GM12878 (cell line): Measurements from ENCODE around the gene NOTCH4. TPM values are rescaled to one million over a fixed set of nuclear protein-coding genes. Genes with fewer than 3 reads are reported as not detected.

Source experiments
- ATAC-seq: fragments of 200-7000 bp; cut with Tn5 transposase; 3 replicates; pipeline ENCODE4 v1.9.1; 2020; ENCODE audit warnings: mild to moderate bottlenecking, moderate library complexity
- BruUV-seq: library from RNA; stranded (reverse); fragments of 400-500 nt; replicated peaks from 2 replicates; lab custom pipeline; 2021; lab: Mats Ljungman, UMichigan
- CTCF ChIA-PET: fragments of 300-600 bp; sonication (Branson Sonifier 250); formaldehyde crosslinking; extraction: SDS; loops from one replicate; lab custom pipeline; 2021; ENCODE audit warnings: inconsistent platforms; lab: Yijun Ruan, JAX
- POLR2A ChIA-PET: fragments of 350-600 bp; formaldehyde crosslinking; extraction: SDS; loops from one replicate; lab custom pipeline; 2021; ENCODE audit warnings: inconsistent platforms; lab: Charles Lee
- RAD21 ChIA-PET: fragments of 300-600 bp; sonication (Branson Sonifier 250); formaldehyde crosslinking; loops from one replicate; lab custom pipeline; 2023; ENCODE audit warnings: antibody characterized with exemption; ENCODE audit not compliant: unreplicated experiment; lab: Charles Lee
- SMC1A ChIA-PET: fragments of 300-600 bp; sonication (Branson Sonifier 250); formaldehyde crosslinking; loops from one replicate; lab custom pipeline; 2023; ENCODE audit not compliant: unreplicated experiment, uncharacterized antibody; lab: Charles Lee
- DNase-seq: peaks from one replicate; pipeline ENCODE4 v3.0.0-alpha.2; 2011; ENCODE audit warnings: low read depth, low spot score
- FAIRE-seq: peaks from 3 replicates; lab custom pipeline; 2011; peaks lifted over from hg19 to GRCh38; lab: Jason Lieb, UNC
- H2AFZ ChIP-seq: 2 replicates; pipeline ENCODE4 v1.6.0; 2011; ENCODE audit warnings: low read depth, low read length, control low read depth; ENCODE audit not compliant: control insufficient read depth
- H3K27ac ChIP-seq: 2 replicates; pipeline ENCODE4 v1.5.1; 2011; ENCODE audit warnings: control low read depth; ENCODE audit not compliant: control insufficient read depth, insufficient read depth
- H3K27me3 ChIP-seq, 2 experiments: replicated peaks in 1 of 2; 2 replicates each; pipeline versions ENCODE4 v1.6.0 to v1.6.1; 2011; ENCODE audit warnings: low read length in 1 of 2; ENCODE audit not compliant: control insufficient read depth in 2 of 2, insufficient read depth in 2 of 2
- H3K36me3 ChIP-seq, 2 experiments: 2 replicates each; pipeline ENCODE4 v1.5.1; 2011; ENCODE audit warnings: low read length in 1 of 2; ENCODE audit not compliant: control insufficient read depth in 2 of 2, insufficient read depth in 2 of 2
- H3K4me1 ChIP-seq: 2 replicates; pipeline ENCODE4 v1.6.1; 2011; ENCODE audit warnings: mild to moderate bottlenecking, low read length, moderate library complexity, mixed read lengths; ENCODE audit not compliant: control insufficient read depth, insufficient read depth
- H3K4me2 ChIP-seq: 2 replicates; pipeline ENCODE4 v1.6.0; 2011; ENCODE audit warnings: control low read depth; ENCODE audit not compliant: control insufficient read depth, insufficient read depth
- H3K4me3 ChIP-seq: fragments of 200-600 bp; sonication (generic); 2 replicates; pipeline ENCODE4 v1.5.1; 2016
- H3K79me2 ChIP-seq: 2 replicates; pipeline ENCODE4 v1.6.0; 2011; ENCODE audit warnings: low read length; ENCODE audit not compliant: control insufficient read depth, insufficient read depth
- H3K9ac ChIP-seq: 2 replicates; pipeline ENCODE4 v1.8.0; 2011; ENCODE audit warnings: low read length, control low read depth, mixed read lengths; ENCODE audit not compliant: control insufficient read depth, insufficient read depth
- H3K9me3 ChIP-seq: replicated peaks from 3 replicates; pipeline ENCODE4 v1.5.1; 2011; ENCODE audit warnings: mild to moderate bottlenecking, low read length; ENCODE audit not compliant: control insufficient read depth, insufficient read depth
- H4K20me1 ChIP-seq: 2 replicates; pipeline ENCODE4 v1.6.0; 2011; ENCODE audit not compliant: control insufficient read depth, insufficient read depth
- POLR2A ChIP-seq: IDR thresholded peaks from 2 replicates; pipeline ENCODE4 v1.6.1; 2011; ENCODE audit warnings: low read depth, mild to moderate bottlenecking, low read length
- SMC3 ChIP-seq: IDR thresholded peaks from 2 replicates; pipeline ENCODE4 v1.6.1; 2011; ENCODE audit warnings: low read length, improper control_type of control experiment, borderline replicate concordance
- WGBS: methylation state at CpG from one replicate; pipeline ENCODE4 v1.1.6; 2016; ENCODE audit warnings: low lambda C conversion rate; ENCODE audit not compliant: insufficient replicate concordance, insufficient coverage; ENCODE audit errors: missing lambda C conversion rate; 5-methylcytosine and 5-hydroxymethylcytosine counted together
- in situ Hi-C: fragments of 300-500 bp; cut with MboI; formaldehyde crosslinking; loops from 9 replicates; pipeline ENCODE4 v1.14.3; 2018; ENCODE audit warnings: mixed read lengths
- intact Hi-C: fragments of 100-400 bp; cut with micrococcal nuclease; formaldehyde crosslinking; loops from one replicate; pipeline ENCODE4 v1.14.2; 2022; ENCODE audit not compliant: unreplicated experiment
- polyA plus RNA-seq, 11 experiments: library from polyadenylated mRNA; depleted of rRNA in 4 of 11; unstranded in 6 of 11; stranded (reverse) in 5 of 11; fragments of >200 nt; fragmentation: Nextera tagmentation in 4 of 11; fragmentation: Illumina TruSeq in 1 of 11; extraction: Ambion mirVana in 4 of 11; extraction: Trizol in 1 of 11; gene quantifications; 1 replicate in 1 of 11; 2 replicates in 10 of 11; pipeline versions ENCODE4 v1.2.1 to v1.2.3, GENCODE V29; 2011 to 2016; ENCODE audit warnings: inconsistent platforms in 2 of 11, missing spikeins in 2 of 11, low read depth in 1 of 11
- total RNA-seq, 4 experiments: library from RNA; depleted of rRNA in 3 of 4; stranded (reverse); fragments of >200 nt in 3 of 4; fragmentation: Illumina TruSeq in 1 of 4; extraction: Trizol in 1 of 4; gene quantifications; 2 replicates each; pipeline versions ENCODE4 v1.2.1 to v1.2.3, GENCODE V29; 2013 to 2021
- TF ChIP-seq, protein P1 (sequence below): fragments of 450-650 bp; conservative IDR thresholded peaks from 2 replicates; pipeline ENCODE4 v1.6.1; 2017; ENCODE audit warnings: mild to moderate bottlenecking, moderate library complexity
- TF ChIP-seq, protein P2 (sequence below): IDR thresholded peaks from 2 replicates; pipeline ENCODE4 v1.6.1; 2011; ENCODE audit warnings: low read depth, low read length, improper control_type of control experiment, borderline replicate concordance

NOTCH4 gene
- total and polyA plus RNA-seq, 10 of the 15 experiments (the other 5 are each of a cell fraction or from before 2014, with no cell fraction given), result 0.66 to 3.3 (median 1.4) TPM

DNA sequence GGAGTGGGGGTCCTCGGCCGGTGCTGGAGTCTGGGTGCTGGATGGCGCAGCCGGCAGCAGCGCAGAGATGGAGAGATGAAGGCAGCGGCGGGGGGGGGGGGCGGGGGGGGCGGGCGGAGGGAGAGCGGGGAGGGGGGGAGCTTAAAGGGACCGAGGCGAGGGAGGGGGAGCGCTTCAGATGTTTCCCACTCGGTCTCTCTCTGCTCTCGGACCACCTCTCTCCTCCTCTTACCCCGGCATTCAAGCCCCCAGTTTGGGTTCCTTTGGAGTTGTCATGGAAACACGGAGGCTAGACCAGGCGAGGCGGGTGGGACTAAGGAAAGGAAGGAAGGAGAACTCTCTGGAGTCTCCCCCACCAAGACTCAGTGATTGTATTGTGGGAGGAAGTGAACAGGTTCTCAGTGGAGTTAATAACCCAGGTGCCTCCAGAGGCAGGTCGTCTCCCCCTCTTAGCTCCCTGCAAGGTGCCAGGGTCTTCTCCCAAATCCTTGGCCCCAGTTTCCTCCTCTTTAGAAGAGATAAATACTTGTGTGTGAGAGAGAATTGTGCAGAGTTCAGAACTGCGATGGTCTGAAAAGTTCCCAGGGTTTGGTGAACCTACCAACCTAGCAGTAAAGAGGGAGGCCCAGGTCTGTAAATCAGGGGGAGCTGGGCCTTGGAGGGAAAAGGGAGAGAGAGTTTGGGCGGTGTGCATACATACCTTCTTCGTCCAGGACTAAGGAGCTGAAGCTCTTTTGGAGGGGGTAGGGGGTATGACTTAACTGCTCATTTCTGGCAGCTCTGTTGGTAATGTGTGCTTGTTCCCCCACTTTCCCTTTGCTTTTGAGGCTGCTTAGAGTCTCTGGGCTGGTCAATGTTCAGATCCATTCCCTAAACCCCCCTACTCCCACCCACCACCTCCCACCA is 71.8 kb downstream of the NOTCH4 start, which contains the start of gene PRRT1:
TSS of gene PRRT1 (minus strand) at position 77 of the 906 bp plus-strand sequence. CDS start 112 bp downstream, outside the sequence.
- no peak within 1 kb of the TSS for H2AFZ ChIP-seq
- CTCF ChIA-PET, result interaction anchor here (1.5 kb wide), 1 partner anchor 33 kb away, joined by 4 read pairs; no protein-coding TSS in a partner anchor
- H3K4me2 ChIP-seq, result no peak within 1 kb of the TSS
- no peak within 1 kb of the TSS for H3K27ac ChIP-seq
- ATAC-seq, result no peak
- intact Hi-C loops, result loop anchor here (10.0 kb wide), 1 partner anchor 107 kb away; no protein-coding TSS in a partner anchor
- H3K9ac ChIP-seq, result no peak within 1 kb of the TSS
- H3K4me3 ChIP-seq, result no peak within 1 kb of the TSS
- DNase-seq, result no peak
- H3K27me3 ChIP-seq, result peaks cover 8 to 9% of the 10 kb centered on the region in 2 experiments
- H3K36me3 ChIP-seq, result no peaks in the 10 kb centered on the region; a peak in 1 of 4 replicates
- 20% methylated on average over 12 of the region's 24 CpGs for WGBS
- RAD21 ChIA-PET, result interaction anchor here (1.2 kb wide), 1 partner anchor 38 kb away, joined by 3 read pairs; the partner anchor contains the start of gene PBX2
- no peaks in the 10 kb centered on the region for H3K79me2 ChIP-seq
- SMC1A ChIA-PET, result no interaction called here
- POLR2A ChIA-PET, result interaction anchor here (0.6 to 1.1 kb wide), 3 partner anchors 21 to 1331 kb away, joined by 4 to 8 read pairs (median 8); partner anchors contain the start of gene ATF6B
- no TSS peak for BruUV-seq
- in situ Hi-C loops, result no loop called here
- H3K4me1 ChIP-seq, result peaks cover 3% of the 10 kb centered on the region; the same call in 1 of the 2 replicates
- TF ChIP-seq POLR2A (no peak), SMC3 (no peak)
- TF ChIP-seq, protein P1, sequence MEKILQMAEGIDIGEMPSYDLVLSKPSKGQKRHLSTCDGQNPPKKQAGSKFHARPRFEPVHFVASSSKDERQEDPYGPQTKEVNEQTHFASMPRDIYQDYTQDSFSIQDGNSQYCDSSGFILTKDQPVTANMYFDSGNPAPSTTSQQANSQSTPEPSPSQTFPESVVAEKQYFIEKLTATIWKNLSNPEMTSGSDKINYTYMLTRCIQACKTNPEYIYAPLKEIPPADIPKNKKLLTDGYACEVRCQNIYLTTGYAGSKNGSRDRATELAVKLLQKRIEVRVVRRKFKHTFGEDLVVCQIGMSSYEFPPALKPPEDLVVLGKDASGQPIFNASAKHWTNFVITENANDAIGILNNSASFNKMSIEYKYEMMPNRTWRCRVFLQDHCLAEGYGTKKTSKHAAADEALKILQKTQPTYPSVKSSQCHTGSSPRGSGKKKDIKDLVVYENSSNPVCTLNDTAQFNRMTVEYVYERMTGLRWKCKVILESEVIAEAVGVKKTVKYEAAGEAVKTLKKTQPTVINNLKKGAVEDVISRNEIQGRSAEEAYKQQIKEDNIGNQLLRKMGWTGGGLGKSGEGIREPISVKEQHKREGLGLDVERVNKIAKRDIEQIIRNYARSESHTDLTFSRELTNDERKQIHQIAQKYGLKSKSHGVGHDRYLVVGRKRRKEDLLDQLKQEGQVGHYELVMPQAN, result no peak
- TF ChIP-seq, protein P2, sequence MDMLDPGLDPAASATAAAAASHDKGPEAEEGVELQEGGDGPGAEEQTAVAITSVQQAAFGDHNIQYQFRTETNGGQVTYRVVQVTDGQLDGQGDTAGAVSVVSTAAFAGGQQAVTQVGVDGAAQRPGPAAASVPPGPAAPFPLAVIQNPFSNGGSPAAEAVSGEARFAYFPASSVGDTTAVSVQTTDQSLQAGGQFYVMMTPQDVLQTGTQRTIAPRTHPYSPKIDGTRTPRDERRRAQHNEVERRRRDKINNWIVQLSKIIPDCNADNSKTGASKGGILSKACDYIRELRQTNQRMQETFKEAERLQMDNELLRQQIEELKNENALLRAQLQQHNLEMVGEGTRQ, result no peak
- H3K9me3 ChIP-seq, result no peaks in the 10 kb centered on the region; the same call in 2 of the 3 replicates
- H4K20me1 ChIP-seq, result no peaks in the 10 kb centered on the region
- no peak for FAIRE-seq
